Measurements from ENCODE around the gene IGFBP5. TPM values are rescaled to one million over a fixed set of nuclear protein-coding genes. Genes with fewer than 3 reads are reported as not detected.

IGFBP5 gene
- total and polyA plus RNA-seq, 9 of the 15 experiments (the other 6 are each of a cell fraction or from before 2014, with no cell fraction given) = 0.01 to 1.9 (median 0.03) TPM; not detected in 6

DNA sequence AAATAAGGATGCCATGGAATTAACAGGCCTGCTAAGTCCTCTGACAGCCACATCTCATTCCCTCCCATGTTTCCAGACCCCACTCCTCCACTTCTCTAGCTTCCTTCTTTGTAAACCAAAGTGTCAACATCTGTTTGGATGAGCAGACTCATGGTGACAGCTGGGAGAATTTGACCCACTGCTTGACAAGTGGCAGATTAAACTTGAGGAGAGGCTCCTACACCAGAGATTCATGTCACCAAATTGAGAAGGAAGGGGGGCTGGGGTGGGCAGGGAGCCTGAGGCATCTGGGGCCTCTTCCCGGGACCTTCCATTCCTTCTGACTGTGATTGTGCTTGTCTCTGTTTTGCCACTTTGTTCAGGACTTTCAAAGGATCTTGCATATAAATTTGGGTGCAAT lies 41.0 kb upstream of the IGFBP5 start:
- H2AFZ ChIP-seq (ENCODE audit: low read depth, low read length) = no peak overlapping the region
- DNase-seq (ENCODE audit: extremely low read depth in 1 of 4, low spot score in 3 of 4) (no peak), FAIRE-seq (no peak), ATAC-seq (no peak)
- no peak overlapping the region for H3K4me3 ChIP-seq
- no peaks in the 10 kb centered on the region for H4K20me1 ChIP-seq (replicated peaks; ENCODE audit: control insufficient read depth, insufficient read depth, low read length)
- H3K9ac ChIP-seq (ENCODE audit: insufficient read depth in 1 of 2, low read depth in 2 of 2, low read length in 2 of 2) = no peak overlapping the region
- POLR2A ChIA-PET = interaction anchor here (0.7 kb wide), 1 partner anchor 312 kb away, joined by 3 read pairs; no protein-coding TSS in a partner anchor
- TF ChIP-seq, protein P1, sequence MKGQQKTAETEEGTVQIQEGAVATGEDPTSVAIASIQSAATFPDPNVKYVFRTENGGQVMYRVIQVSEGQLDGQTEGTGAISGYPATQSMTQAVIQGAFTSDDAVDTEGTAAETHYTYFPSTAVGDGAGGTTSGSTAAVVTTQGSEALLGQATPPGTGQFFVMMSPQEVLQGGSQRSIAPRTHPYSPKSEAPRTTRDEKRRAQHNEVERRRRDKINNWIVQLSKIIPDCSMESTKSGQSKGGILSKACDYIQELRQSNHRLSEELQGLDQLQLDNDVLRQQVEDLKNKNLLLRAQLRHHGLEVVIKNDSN (CRISPR knock-in tag; IDR thresholded peaks at IDR 0.05) = no peak
- no peak for TF ChIP-seq ZNF124 (CRISPR knock-in tag; IDR thresholded peaks at IDR 0.05)
- intact Hi-C loops (cut with micrococcal nuclease) = no loop called here
- peaks cover 2 to 36% of the 10 kb centered on the region in 2 experiments for H3K27me3 ChIP-seq (ENCODE audit: control insufficient read depth in 2 of 2, insufficient read depth in 2 of 2, low read length in 2 of 2)
- WGBS (ENCODE audit: insufficient coverage, low coverage, missing lambda C conversion rate) = 0% methylated on average over 1 of the region's 1 CpG
- CTCF ChIA-PET (ENCODE audit: low intra/inter-chr PET ratio) = no interaction called here
- H3K27ac ChIP-seq (ENCODE audit: extremely low read depth, low read depth, low read length) = no peak overlapping the region
- no TSS peak for BruUV-seq (replicated peaks)
- in situ Hi-C loops (cut with MboI) = no loop called here
- H3K36me3 ChIP-seq (ENCODE audit: control insufficient read depth, insufficient read depth, low read length) = no peaks in the 10 kb centered on the region
- no peak overlapping the region for H3K4me2 ChIP-seq (ENCODE audit: insufficient read depth, low read length)
- H3K79me2 ChIP-seq (ENCODE audit: control insufficient read depth, insufficient read depth, low read length) = no peaks in the 10 kb centered on the region
- no peaks in the 10 kb centered on the region for H3K9me3 ChIP-seq (replicated peaks; ENCODE audit: control insufficient read depth, insufficient read depth, low read depth, low read length)
- no peaks in the 10 kb centered on the region for H3K9me1 ChIP-seq (ENCODE audit: control insufficient read depth, insufficient read depth, low read length)
- no peaks in the 10 kb centered on the region for H3K4me1 ChIP-seq (replicated peaks in 1 of 2; ENCODE audit: control insufficient read depth in 2 of 2, insufficient read depth in 2 of 2, low read length in 2 of 2)

DNA sequence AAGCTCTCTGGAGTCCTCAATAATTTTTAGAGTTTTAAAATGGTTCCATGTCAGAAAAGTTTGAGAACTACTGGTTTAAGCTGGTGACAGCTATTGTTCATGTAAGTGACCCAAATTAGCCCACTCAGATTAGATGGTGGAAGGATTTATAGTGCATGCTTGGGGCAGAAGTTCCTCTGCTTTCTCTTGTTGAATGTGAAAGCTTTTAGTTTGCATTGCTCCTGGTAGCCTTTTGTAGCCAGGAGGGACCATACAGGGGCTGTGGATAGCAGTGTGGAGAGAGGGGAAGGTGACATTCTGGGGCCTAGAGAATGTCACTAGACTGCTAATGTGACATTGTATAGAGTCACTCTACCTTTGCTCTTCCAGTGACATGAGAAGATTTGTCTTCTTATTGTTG lies 40.3 kb upstream of the IGFBP5 start:
- no peaks in the 10 kb centered on the region for H4K20me1 ChIP-seq (replicated peaks; ENCODE audit: control insufficient read depth, insufficient read depth, low read length)
- no TSS peak for BruUV-seq (replicated peaks)
- ATAC-seq = no peak
- POLR2A ChIA-PET = interaction anchor here (0.7 kb wide), 1 partner anchor 313 kb away, joined by 3 read pairs; no protein-coding TSS in a partner anchor
- no peaks in the 10 kb centered on the region for H3K36me3 ChIP-seq (ENCODE audit: control insufficient read depth, insufficient read depth, low read length)
- intact Hi-C loops (cut with micrococcal nuclease) = no loop called here
- in situ Hi-C loops (cut with MboI) = no loop called here
- no peak overlapping the region for H3K4me3 ChIP-seq
- no peak overlapping the region for H2AFZ ChIP-seq (ENCODE audit: low read depth, low read length)
- H3K4me2 ChIP-seq (ENCODE audit: insufficient read depth, low read length) = no peak overlapping the region
- no peak overlapping the region for H3K9ac ChIP-seq (ENCODE audit: insufficient read depth in 1 of 2, low read depth in 2 of 2, low read length in 2 of 2)
- no peaks in the 10 kb centered on the region for H3K9me3 ChIP-seq (replicated peaks; ENCODE audit: control insufficient read depth, insufficient read depth, low read depth, low read length)
- DNase-seq (ENCODE audit: extremely low read depth in 1 of 4, low spot score in 3 of 4) = no peak
- FAIRE-seq = no peak
- no peaks in the 10 kb centered on the region for H3K9me1 ChIP-seq (ENCODE audit: control insufficient read depth, insufficient read depth, low read length)
- H3K79me2 ChIP-seq (ENCODE audit: control insufficient read depth, insufficient read depth, low read length) = no peaks in the 10 kb centered on the region
- no peak overlapping the region for H3K27ac ChIP-seq (ENCODE audit: extremely low read depth, low read depth, low read length)
- no peaks in the 10 kb centered on the region for H3K4me1 ChIP-seq (replicated peaks in 1 of 2; ENCODE audit: control insufficient read depth in 2 of 2, insufficient read depth in 2 of 2, low read length in 2 of 2)
- CTCF ChIA-PET (ENCODE audit: low intra/inter-chr PET ratio) = no interaction called here
- H3K27me3 ChIP-seq (ENCODE audit: control insufficient read depth in 2 of 2, insufficient read depth in 2 of 2, low read length in 2 of 2) = peaks cover 0 to 32% of the 10 kb centered on the region in 2 experiments; a peak in 4 of 5 replicates
- TF ChIP-seq RBM22 (IDR thresholded peaks at IDR 0.05; ENCODE audit: low read depth, low read length, poor library complexity, severe bottlenecking) = no peak
- no peak for TF ChIP-seq RFX5 (IDR thresholded peaks at IDR 0.05; ENCODE audit: low read depth, low read length)
- TF ChIP-seq, protein P2, sequence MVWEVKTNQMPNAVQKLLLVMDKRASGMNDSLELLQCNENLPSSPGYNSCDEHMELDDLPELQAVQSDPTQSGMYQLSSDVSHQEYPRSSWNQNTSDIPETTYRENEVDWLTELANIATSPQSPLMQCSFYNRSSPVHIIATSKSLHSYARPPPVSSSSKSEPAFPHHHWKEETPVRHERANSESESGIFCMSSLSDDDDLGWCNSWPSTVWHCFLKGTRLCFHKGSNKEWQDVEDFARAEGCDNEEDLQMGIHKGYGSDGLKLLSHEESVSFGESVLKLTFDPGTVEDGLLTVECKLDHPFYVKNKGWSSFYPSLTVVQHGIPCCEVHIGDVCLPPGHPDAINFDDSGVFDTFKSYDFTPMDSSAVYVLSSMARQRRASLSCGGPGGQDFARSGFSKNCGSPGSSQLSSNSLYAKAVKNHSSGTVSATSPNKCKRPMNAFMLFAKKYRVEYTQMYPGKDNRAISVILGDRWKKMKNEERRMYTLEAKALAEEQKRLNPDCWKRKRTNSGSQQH (CRISPR knock-in tag; IDR thresholded peaks at IDR 0.05) = no peak
- TF ChIP-seq TCF7 (IDR thresholded peaks at IDR 0.05; ENCODE audit: borderline replicate concordance) = no peak
- no peak for TF ChIP-seq HNRNPH1 (optimal IDR thresholded peaks at IDR 0.05; ENCODE audit: low read depth, low read length)
- no peak for TF ChIP-seq MXI1 (IDR thresholded peaks at IDR 0.05; ENCODE audit: low read depth, low read length)
- no peak for TF ChIP-seq ZKSCAN8 (CRISPR knock-in tag; IDR thresholded peaks at IDR 0.05)
- no peak for TF ChIP-seq SIX5 (IDR thresholded peaks at IDR 0.05; ENCODE audit: borderline replicate concordance in 1 of 2, insufficient read depth in 1 of 2, low read depth in 1 of 2, low read length in 2 of 2)
- TF ChIP-seq ELF4 (CRISPR knock-in tag; IDR thresholded peaks at IDR 0.05) = no peak
- TF ChIP-seq ZNF586 (CRISPR knock-in tag; conservative IDR thresholded peaks at IDR 0.05) = no peak
- TF ChIP-seq, protein P3, sequence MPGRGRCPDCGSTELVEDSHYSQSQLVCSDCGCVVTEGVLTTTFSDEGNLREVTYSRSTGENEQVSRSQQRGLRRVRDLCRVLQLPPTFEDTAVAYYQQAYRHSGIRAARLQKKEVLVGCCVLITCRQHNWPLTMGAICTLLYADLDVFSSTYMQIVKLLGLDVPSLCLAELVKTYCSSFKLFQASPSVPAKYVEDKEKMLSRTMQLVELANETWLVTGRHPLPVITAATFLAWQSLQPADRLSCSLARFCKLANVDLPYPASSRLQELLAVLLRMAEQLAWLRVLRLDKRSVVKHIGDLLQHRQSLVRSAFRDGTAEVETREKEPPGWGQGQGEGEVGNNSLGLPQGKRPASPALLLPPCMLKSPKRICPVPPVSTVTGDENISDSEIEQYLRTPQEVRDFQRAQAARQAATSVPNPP (IDR thresholded peaks at IDR 0.05; ENCODE audit: borderline replicate concordance, insufficient read depth, insufficient read length) = no peak
- no peak for TF ChIP-seq ZFP1 (CRISPR knock-in tag; IDR thresholded peaks at IDR 0.05)

Measured in K562 (cell line).